ENCODE results near the gene SEMA4G. TPM values are rescaled to one million over a fixed set of nuclear protein-coding genes. Genes with fewer than 3 reads are reported as not detected.
A peak's percentile ranks its signal among the peaks of the same experiment; 100 is the strongest.

The SEMA4G gene
- total and polyA plus RNA-seq, 2 of the 13 experiments (the other 11 are each of a cell fraction or from before 2014, with no cell fraction given): 46.2 to 207 TPM

GRCh38 chr10:100998183-100998990 is 29.1 kb downstream of the SEMA4G start (continued):
- TF ChIP-seq, protein P1, sequence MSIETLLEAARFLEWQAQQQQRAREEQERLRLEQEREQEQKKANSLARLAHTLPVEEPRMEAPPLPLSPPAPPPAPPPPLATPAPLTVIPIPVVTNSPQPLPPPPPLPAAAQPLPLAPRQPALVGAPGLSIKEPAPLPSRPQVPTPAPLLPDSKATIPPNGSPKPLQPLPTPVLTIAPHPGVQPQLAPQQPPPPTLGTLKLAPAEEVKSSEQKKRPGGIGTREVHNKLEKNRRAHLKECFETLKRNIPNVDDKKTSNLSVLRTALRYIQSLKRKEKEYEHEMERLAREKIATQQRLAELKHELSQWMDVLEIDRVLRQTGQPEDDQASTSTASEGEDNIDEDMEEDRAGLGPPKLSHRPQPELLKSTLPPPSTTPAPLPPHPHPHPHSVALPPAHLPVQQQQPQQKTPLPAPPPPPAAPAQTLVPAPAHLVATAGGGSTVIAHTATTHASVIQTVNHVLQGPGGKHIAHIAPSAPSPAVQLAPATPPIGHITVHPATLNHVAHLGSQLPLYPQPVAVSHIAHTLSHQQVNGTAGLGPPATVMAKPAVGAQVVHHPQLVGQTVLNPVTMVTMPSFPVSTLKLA (IDR thresholded peaks at IDR 0.05): no peak
- no peak for TF ChIP-seq ZKSCAN1 (IDR thresholded peaks at IDR 0.05; ENCODE audit: low read length)
- no peak for TF ChIP-seq TBP (CRISPR knock-in tag; IDR thresholded peaks at IDR 0.05)
- TF ChIP-seq FOSL2 (CRISPR knock-in tag; IDR thresholded peaks at IDR 0.05): peak; percentile 4; the same call in 1 of the 2 replicates
- no peak for TF ChIP-seq RFXAP (CRISPR knock-in tag; IDR thresholded peaks at IDR 0.05; ENCODE audit: borderline replicate concordance)
- TF ChIP-seq, protein P2, sequence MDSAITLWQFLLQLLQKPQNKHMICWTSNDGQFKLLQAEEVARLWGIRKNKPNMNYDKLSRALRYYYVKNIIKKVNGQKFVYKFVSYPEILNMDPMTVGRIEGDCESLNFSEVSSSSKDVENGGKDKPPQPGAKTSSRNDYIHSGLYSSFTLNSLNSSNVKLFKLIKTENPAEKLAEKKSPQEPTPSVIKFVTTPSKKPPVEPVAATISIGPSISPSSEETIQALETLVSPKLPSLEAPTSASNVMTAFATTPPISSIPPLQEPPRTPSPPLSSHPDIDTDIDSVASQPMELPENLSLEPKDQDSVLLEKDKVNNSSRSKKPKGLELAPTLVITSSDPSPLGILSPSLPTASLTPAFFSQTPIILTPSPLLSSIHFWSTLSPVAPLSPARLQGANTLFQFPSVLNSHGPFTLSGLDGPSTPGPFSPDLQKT (CRISPR knock-in tag; IDR thresholded peaks at IDR 0.05; ENCODE audit: borderline replicate concordance): no peak
- no peak for TF ChIP-seq ZNF264 (CRISPR knock-in tag; IDR thresholded peaks at IDR 0.05)
- TF ChIP-seq NPAS2 (CRISPR knock-in tag; IDR thresholded peaks at IDR 0.05; ENCODE audit: borderline replicate concordance): no peak
- TF ChIP-seq, protein P3, sequence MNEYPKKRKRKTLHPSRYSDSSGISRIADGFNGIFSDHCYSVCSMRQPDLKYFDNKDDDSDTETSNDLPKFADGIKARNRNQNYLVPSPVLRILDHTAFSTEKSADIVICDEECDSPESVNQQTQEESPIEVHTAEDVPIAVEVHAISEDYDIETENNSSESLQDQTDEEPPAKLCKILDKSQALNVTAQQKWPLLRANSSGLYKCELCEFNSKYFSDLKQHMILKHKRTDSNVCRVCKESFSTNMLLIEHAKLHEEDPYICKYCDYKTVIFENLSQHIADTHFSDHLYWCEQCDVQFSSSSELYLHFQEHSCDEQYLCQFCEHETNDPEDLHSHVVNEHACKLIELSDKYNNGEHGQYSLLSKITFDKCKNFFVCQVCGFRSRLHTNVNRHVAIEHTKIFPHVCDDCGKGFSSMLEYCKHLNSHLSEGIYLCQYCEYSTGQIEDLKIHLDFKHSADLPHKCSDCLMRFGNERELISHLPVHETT (CRISPR knock-in tag; conservative IDR thresholded peaks at IDR 0.05): 0 out of 2 replicates have a peak, but pooled peaks have one; percentile 7
- TF ChIP-seq ZNF530 (CRISPR knock-in tag; IDR thresholded peaks at IDR 0.05; ENCODE audit: low read depth): no peak
- TF ChIP-seq ZNF747 (CRISPR knock-in tag; IDR thresholded peaks at IDR 0.05; ENCODE audit: borderline replicate concordance): no peak
- TF ChIP-seq NCOA1 (CRISPR knock-in tag; IDR thresholded peaks at IDR 0.05): no peak
- TF ChIP-seq HOXA3 (CRISPR knock-in tag; IDR thresholded peaks at IDR 0.05): no peak; the same call in 1 of the 2 replicates
- TF ChIP-seq PPARG (CRISPR knock-in tag; conservative IDR thresholded peaks at IDR 0.05): no peak
- TF ChIP-seq TAF15 (IDR thresholded peaks at IDR 0.05; ENCODE audit: low read depth, low read length, poor library complexity, severe bottlenecking): no peak
- TF ChIP-seq RFXANK (CRISPR knock-in tag; IDR thresholded peaks at IDR 0.05): no peak
- no peak for TF ChIP-seq ETV5 (CRISPR knock-in tag; IDR thresholded peaks at IDR 0.05; ENCODE audit: borderline replicate concordance)
- no peak for TF ChIP-seq RFX5 (IDR thresholded peaks at IDR 0.05; ENCODE audit: low read depth, low read length)
- TF ChIP-seq CEBPB (IDR thresholded peaks at IDR 0.05; ENCODE audit: borderline replicate concordance, low read depth, low read length): no peak
- TF ChIP-seq ZNF414 (CRISPR knock-in tag; IDR thresholded peaks at IDR 0.05): no peak; the same call in 1 of the 2 replicates
- peak; percentile 95; the same call in 1 of the 2 replicates for TF ChIP-seq MZF1 (CRISPR knock-in tag; IDR thresholded peaks at IDR 0.05; ENCODE audit: borderline replicate concordance)
- TF ChIP-seq SRSF9 (IDR thresholded peaks at IDR 0.05; ENCODE audit: borderline replicate concordance, insufficient read depth, low read depth, low read length, poor library complexity, severe bottlenecking): no peak
- no peak; the same call in 1 of the 2 replicates for TF ChIP-seq ZNF790 (CRISPR knock-in tag; IDR thresholded peaks at IDR 0.05; ENCODE audit: borderline replicate concordance)
- TF ChIP-seq, protein P4, sequence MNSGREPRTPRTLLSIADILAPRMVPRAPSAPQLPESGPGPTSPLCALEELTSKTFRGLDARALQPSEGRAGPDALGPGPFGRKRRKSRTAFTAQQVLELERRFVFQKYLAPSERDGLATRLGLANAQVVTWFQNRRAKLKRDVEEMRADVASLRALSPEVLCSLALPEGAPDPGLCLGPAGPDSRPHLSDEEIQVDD (CRISPR knock-in tag; IDR thresholded peaks at IDR 0.05; ENCODE audit: borderline replicate concordance): no peak
